ENCODE measurements around the gene PEAK1. TPM values are rescaled to one million over a fixed set of nuclear protein-coding genes. Genes with fewer than 3 reads are reported as not detected.

PEAK1 gene
- total RNA-seq, 4 donors from 2014 or later = 14.5 to 31.1 (median 25.9) TPM

GRCh38 chr15:77391372-77391951, 28.4 kb downstream of the PEAK1 start:
- 85% methylated on average over 3 of the region's 3 CpGs for WGBS
- Histone ChIP-seq H3K27ac (no peak overlapping the region), H3K9me3 (no peaks in the 10 kb centered on the region), H3K36me3 (no peaks in the 10 kb centered on the region), H3K4me3 (no peak overlapping the region), H3K4me1 (peaks cover 15% of the 10 kb centered on the region), H3K27me3 (no peaks in the 10 kb centered on the region)
- TF ChIP-seq CTCF (IDR thresholded peaks at IDR 0.05) (no peak), POLR2AphosphoS5 (IDR thresholded peaks at IDR 0.05) (no peak), EP300 (IDR thresholded peaks at IDR 0.05) (no peak), POLR2A (IDR thresholded peaks at IDR 0.05) (no peak)
- no peak for DNase-seq (ENCODE audit: low spot score in 2 of 2)

GRCh38 chr15:77387365-77388105, 32.4 kb downstream of the PEAK1 start:
- Histone ChIP-seq H3K4me3 (no peak overlapping the region), H3K27me3 (no peaks in the 10 kb centered on the region), H3K36me3 (no peaks in the 10 kb centered on the region), H3K27ac (no peak overlapping the region), H3K4me1 (peaks cover 25% of the 10 kb centered on the region), H3K9me3 (no peaks in the 10 kb centered on the region)
- DNase-seq (ENCODE audit: low spot score in 2 of 2) = no peak
- TF ChIP-seq POLR2A (IDR thresholded peaks at IDR 0.05) = no peak
- TF ChIP-seq POLR2AphosphoS5 (IDR thresholded peaks at IDR 0.05) = no peak
- no peak for TF ChIP-seq EP300 (IDR thresholded peaks at IDR 0.05)
- no peak for TF ChIP-seq CTCF (IDR thresholded peaks at IDR 0.05)
- 82% methylated on average over 2 of the region's 2 CpGs for WGBS

DNA sequence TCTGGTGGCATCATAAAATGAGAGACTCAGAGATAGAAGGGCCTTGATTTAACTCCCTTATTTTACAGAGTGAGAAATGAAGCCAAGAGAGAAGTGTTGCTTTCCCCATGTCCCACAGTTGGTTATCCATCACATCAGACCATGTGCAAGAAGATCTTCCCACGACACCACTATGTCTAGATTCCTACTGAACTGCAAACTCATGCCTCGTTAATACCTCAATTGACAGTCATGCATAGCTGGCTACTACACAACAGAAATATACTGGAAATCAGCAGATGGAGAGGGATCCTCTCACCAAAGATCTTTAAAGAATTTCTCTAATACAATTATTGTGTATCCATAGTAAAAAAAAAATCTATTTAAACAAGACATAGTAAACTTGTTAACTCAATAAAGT, 33.3 kb downstream of the PEAK1 start:
- TF ChIP-seq POLR2A (IDR thresholded peaks at IDR 0.05) (no peak), EP300 (IDR thresholded peaks at IDR 0.05) (no peak), CTCF (IDR thresholded peaks at IDR 0.05) (no peak), POLR2AphosphoS5 (IDR thresholded peaks at IDR 0.05) (no peak)
- Histone ChIP-seq H3K4me3 (no peak overlapping the region), H3K4me1 (peaks cover 25% of the 10 kb centered on the region), H3K27me3 (no peaks in the 10 kb centered on the region), H3K36me3 (no peaks in the 10 kb centered on the region), H3K9me3 (no peaks in the 10 kb centered on the region), H3K27ac (no peak overlapping the region)
- DNase-seq (ENCODE audit: low spot score in 2 of 2) = no peak
- WGBS = 94% methylated on average over 2 of the region's 2 CpGs

GRCh38 chr15:77384589-77385359, 35.1 kb downstream of the PEAK1 start:
- Histone ChIP-seq H3K4me1 (peaks cover 15% of the 10 kb centered on the region), H3K9me3 (no peaks in the 10 kb centered on the region), H3K4me3 (no peak overlapping the region), H3K27ac (no peak overlapping the region), H3K36me3 (no peaks in the 10 kb centered on the region), H3K27me3 (no peaks in the 10 kb centered on the region)
- TF ChIP-seq CTCF (IDR thresholded peaks at IDR 0.05) (no peak), POLR2AphosphoS5 (IDR thresholded peaks at IDR 0.05) (no peak), POLR2A (IDR thresholded peaks at IDR 0.05) (no peak), EP300 (IDR thresholded peaks at IDR 0.05) (no peak)
- DNase-seq (ENCODE audit: low spot score in 2 of 2) = no peak

- H3K27ac ChIP-seq = no peak overlapping the region
- no peak overlapping the region for H3K4me3 ChIP-seq
- no peaks in the 10 kb centered on the region for H3K27me3 ChIP-seq
- TF ChIP-seq POLR2AphosphoS5 (IDR thresholded peaks at IDR 0.05) (no peak), POLR2A (IDR thresholded peaks at IDR 0.05) (no peak), CTCF (IDR thresholded peaks at IDR 0.05) (no peak), EP300 (IDR thresholded peaks at IDR 0.05) (no peak)
- no peaks in the 10 kb centered on the region for H3K36me3 ChIP-seq
- H3K4me1 ChIP-seq = peaks cover 15% of the 10 kb centered on the region
- no peaks in the 10 kb centered on the region for H3K9me3 ChIP-seq
- DNase-seq (ENCODE audit: low spot score in 2 of 2) = no peak
Measured at GRCh38 chr15:77384086-77384485, 35.8 kb downstream of the PEAK1 start.

All from suprapubic skin (tissue), 4 donors.